ENCODE data around the gene NUP58. TPM values are rescaled to one million over a fixed set of nuclear protein-coding genes. Genes with fewer than 3 reads are reported as not detected.

Gene NUP58
- total and polyA plus RNA-seq, 9 of the 15 experiments (the other 6 are each of a cell fraction or from before 2014, with no cell fraction given): 12.5 to 98.0 (median 42.6) TPM

- peak; percentile 31; the same call in 1 of the 2 replicates for TF ChIP-seq REST (IDR thresholded peaks at IDR 0.05; ENCODE audit: borderline replicate concordance)
- no peak for TF ChIP-seq REST (CRISPR knock-in tag; IDR thresholded peaks at IDR 0.05; ENCODE audit: low read depth)
- TF ChIP-seq ZFP36 (IDR thresholded peaks at IDR 0.05; ENCODE audit: low read depth, low read length, partially characterized antibody): no peak
- TF ChIP-seq RAD21 (CRISPR knock-in tag; conservative IDR thresholded peaks at IDR 0.05 in 1 of 2, IDR thresholded peaks at IDR 0.05 in 1 of 2): peak; percentile 28 to 64; a peak in 3 of 4 replicates
- peak; percentile 25 to 51 (median 25); a peak in 3 of 6 replicates for TF ChIP-seq CTCF (IDR thresholded peaks at IDR 0.05 in 2 of 3, conservative IDR thresholded peaks at IDR 0.05 in 1 of 3; ENCODE audit: insufficient read depth in 2 of 3, low read depth in 1 of 3, low read length in 3 of 3)
- TF ChIP-seq SIRT6 (IDR thresholded peaks at IDR 0.05; ENCODE audit: low read depth, low read length): no peak
Observed at GRCh38 chr13:25267715-25268114, 33.7 kb upstream of the NUP58 start (continued).
